ENCODE results near the gene KRTAP16-1.

- TF ChIP-seq CTCF (IDR thresholded peaks at IDR 0.05) (no peak), EZH2 (IDR thresholded peaks at IDR 0.05; ENCODE audit: borderline replicate concordance, insufficient read depth, low read depth, low read length, poor library complexity, severe bottlenecking) (no peak)
Measured at GRCh38 chr17:41296846-41297245, 12.3 kb downstream of the KRTAP16-1 start.

All from B cell (primary cell).